ENCODE measurements around the gene CHKA. TPM values are rescaled to one million over a fixed set of nuclear protein-coding genes. Genes with fewer than 3 reads are reported as not detected.

The CHKA gene
- total and polyA plus RNA-seq, 2 of the 8 experiments (the other 6 are each of a cell fraction or from before 2014, with no cell fraction given), result 61.2 to 86.6 TPM

GRCh38 chr11:68067991-68068390 lies 53.2 kb downstream of the CHKA start (continued):
- TF ChIP-seq CHD7 (IDR thresholded peaks at IDR 0.05; ENCODE audit: insufficient replicate concordance, low read length) (no peak), ASH2L (IDR thresholded peaks at IDR 0.05; ENCODE audit: low read length) (no peak), CEBPB (IDR thresholded peaks at IDR 0.05; ENCODE audit: low read depth, low read length) (no peak), SIN3A (conservative IDR thresholded peaks at IDR 0.05 in 1 of 2, IDR thresholded peaks at IDR 0.05 in 1 of 2; ENCODE audit: low read depth in 1 of 2, low read length in 2 of 2) (no peak), CBX8 (IDR thresholded peaks at IDR 0.05; ENCODE audit: borderline replicate concordance, low read depth, low read length) (no peak), YY1 (IDR thresholded peaks at IDR 0.05; ENCODE audit: low read depth, low read length) (no peak), RXRA (IDR thresholded peaks at IDR 0.05; ENCODE audit: insufficient read depth, low read depth, low read length) (no peak)

All from H1 (cell line).